Effector memory CD8-positive, alpha-beta T cell (primary cell): ENCODE data around the gene STUM.
"Not testable (repeated sequence)": the region's sequence is repeated elsewhere in the genome, so short reads cannot be mapped to it uniquely, and the experiment has no call there.

Experiments used
- ATAC-seq: fragments of 150-1000 bp; cut with Tn5 transposase; replicated peaks from 2 replicates; pipeline ENCODE4 v1.10.0; 2021; ENCODE audit warnings: mild to moderate bottlenecking, moderate library complexity
- DNase-seq, 3 experiments: peaks; one replicate each; pipeline ENCODE4 v3.0.0; 2021
- H3K27ac Mint-ChIP-seq, 2 donors: one replicate each; pipeline ENCODE4 v1.8.0; 2022; ENCODE audit warnings: mild to moderate bottlenecking in 2 of 2, mixed read lengths in 2 of 2, moderate library complexity in 2 of 2
- H3K27me3 Mint-ChIP-seq, 2 donors: one replicate each; pipeline ENCODE4 v1.8.0; 2022; ENCODE audit warnings: mixed read lengths in 2 of 2
- H3K36me3 Mint-ChIP-seq: one replicate; pipeline ENCODE4 v1.8.0; 2022; ENCODE audit warnings: mild to moderate bottlenecking, moderate library complexity, mixed read lengths; ENCODE audit not compliant: insufficient read depth
- H3K4me1 Mint-ChIP-seq, 2 donors: one replicate each; pipeline ENCODE4 v1.8.0; 2022; ENCODE audit warnings: low read depth in 2 of 2, mixed read lengths in 2 of 2
- H3K4me3 Mint-ChIP-seq, 2 donors: one replicate each; pipeline ENCODE4 v1.8.0; 2022; ENCODE audit warnings: mild to moderate bottlenecking in 2 of 2, mixed read lengths in 2 of 2, moderate library complexity in 2 of 2
- H3K9me3 Mint-ChIP-seq, 2 donors: one replicate each; pipeline ENCODE4 v1.8.0; 2022; ENCODE audit warnings: mixed read lengths in 2 of 2

Gene STUM

DNA sequence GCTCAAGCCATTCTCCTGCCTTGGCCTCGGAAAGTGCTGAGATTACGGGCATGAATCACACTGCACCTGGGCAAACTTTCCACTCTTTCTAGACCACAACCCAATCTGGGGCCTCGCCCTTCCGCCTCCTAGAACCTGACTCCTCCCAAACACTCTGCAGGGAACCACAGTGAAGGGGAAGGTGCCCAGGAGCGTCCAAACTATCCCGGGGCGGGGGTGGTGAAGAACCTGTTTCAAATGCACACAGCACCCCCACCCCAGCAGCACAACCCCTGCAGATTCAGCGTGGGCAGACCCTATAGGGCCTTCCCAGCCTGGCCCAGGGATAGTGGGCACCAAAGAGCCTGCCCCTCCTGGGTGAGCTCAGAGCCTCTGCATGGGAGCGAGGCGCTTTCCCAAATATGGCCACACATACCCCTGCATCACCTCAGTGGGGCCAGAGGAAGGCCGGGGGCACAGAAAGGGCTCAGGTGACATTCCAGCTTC, 86.9 kb downstream of the STUM start:
- Mint-ChIP-seq H3K36me3 (peaks cover 56% of the 10 kb centered on the region), H3K4me3 (peak overlapping the region; percentile 34 to 72), H3K9me3 (no peaks in the 10 kb centered on the region), H3K27me3 (no peaks in the 10 kb centered on the region), H3K4me1 (peaks cover 19 to 22% of the 10 kb centered on the region in 2 donors), H3K27ac (peak overlapping the region; percentile 74 to 85)
- peak; percentile 23 for ATAC-seq
- no peak for DNase-seq

DNA sequence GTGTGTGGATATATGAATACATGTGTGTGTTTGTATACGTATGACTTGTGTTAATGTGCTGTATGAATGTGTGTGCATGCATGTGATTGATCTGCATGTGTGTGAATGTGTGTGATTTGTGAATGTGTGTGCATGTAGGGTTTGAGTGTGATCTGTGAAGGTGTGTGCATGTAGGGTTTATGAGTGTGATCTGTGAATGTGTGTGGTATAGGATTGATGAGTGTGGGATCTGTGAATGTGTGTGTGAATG, 88.2 kb downstream of the STUM start:
- Mint-ChIP-seq H3K9me3 (no peaks in the 10 kb centered on the region), H3K27ac (no peak overlapping the region), H3K4me1 (peaks cover 16 to 22% of the 10 kb centered on the region in 2 donors), H3K4me3 (no peak overlapping the region), H3K27me3 (no peaks in the 10 kb centered on the region), H3K36me3 (peaks cover 60% of the 10 kb centered on the region)
- no peak for ATAC-seq
- no peak for DNase-seq

DNA sequence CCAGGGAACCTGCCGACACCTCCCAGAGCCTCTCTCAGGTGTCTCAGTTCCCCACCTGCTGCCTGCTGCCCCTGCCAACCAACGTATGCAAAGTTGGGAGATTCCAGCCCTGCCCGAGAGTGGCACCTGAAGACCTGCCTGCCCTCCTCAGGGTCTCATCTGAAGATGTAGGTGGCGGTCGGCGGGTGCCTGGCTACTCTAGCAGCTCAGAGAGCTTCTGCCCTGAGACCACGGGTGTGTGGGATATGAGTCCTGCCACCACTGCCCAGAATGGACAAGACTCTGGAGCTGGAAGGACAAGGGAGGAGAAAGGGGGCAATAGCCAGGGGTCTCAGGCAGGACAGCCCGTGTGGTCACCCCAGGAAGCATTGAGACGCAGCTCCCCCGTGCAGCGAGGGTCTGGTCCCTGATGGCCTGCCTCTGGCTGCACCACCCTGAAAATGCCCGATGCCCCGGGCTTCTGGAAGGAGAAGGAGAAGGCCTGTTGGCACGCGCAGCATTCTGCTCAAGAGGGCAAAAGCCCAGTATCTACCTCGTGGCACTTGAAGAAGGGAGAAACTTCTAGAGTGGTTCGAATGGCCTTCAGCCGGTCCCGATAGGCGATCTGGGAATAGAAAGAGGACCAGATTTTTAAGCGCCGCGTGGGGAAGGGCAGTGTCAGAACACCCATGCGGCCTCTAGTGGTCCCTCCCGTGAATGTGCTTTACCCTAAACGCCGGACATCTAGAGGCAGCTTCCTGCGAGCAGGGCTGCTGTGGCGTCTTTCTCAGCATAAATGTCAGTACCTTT, 88.8 kb downstream of the STUM start:
- no peaks in the 10 kb centered on the region for H3K9me3 Mint-ChIP-seq

DNA sequence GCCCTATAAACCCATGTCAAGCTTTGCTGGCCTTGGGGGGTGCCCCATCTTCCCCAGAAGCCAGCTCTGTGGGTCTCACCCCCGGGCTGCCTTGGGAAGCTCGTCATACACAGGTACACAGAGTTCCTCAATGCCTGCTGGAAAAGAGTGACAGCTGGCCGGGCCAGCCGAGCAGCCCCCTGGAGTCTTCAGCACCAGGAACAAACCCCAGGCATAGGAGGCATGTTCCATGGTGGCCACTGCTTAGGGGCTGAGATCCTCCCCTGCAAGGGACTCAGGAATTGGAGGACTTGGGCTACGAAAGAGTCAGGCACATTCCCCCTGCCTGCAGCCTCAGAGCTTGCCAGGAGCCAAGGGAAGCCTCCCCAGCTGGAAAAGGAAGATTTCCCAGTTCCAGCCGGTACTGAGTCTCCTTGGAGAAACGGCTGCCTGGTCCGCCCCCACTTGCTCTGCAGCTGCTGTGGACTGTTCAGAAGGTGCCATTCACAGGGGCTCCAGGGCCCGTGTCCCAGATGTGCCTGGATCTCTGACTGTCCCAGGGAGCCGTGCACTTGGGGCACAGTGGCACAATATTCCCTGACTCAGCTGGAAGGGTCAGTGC, 89.5 kb downstream of the STUM start:
- Mint-ChIP-seq H3K9me3 (no peaks in the 10 kb centered on the region), H3K4me3 (no peak overlapping the region), H3K27ac (peak overlapping the region; percentile 68 to 74), H3K36me3 (peaks cover 60% of the 10 kb centered on the region), H3K27me3 (no peaks in the 10 kb centered on the region), H3K4me1 (peaks cover 18 to 23% of the 10 kb centered on the region in 2 donors)
- ATAC-seq, result no peak
- DNase-seq, result no peak

More for the DNA sequence above, 88.8 kb downstream of the STUM start:
- Mint-ChIP-seq H3K4me3 (no peak overlapping the region), H3K27me3 (no peaks in the 10 kb centered on the region), H3K4me1 (peaks cover 16 to 23% of the 10 kb centered on the region in 2 donors), H3K27ac (no peak overlapping the region), H3K36me3 (peaks cover 61% of the 10 kb centered on the region)
- ATAC-seq, result no peak
- no peak for DNase-seq

DNA sequence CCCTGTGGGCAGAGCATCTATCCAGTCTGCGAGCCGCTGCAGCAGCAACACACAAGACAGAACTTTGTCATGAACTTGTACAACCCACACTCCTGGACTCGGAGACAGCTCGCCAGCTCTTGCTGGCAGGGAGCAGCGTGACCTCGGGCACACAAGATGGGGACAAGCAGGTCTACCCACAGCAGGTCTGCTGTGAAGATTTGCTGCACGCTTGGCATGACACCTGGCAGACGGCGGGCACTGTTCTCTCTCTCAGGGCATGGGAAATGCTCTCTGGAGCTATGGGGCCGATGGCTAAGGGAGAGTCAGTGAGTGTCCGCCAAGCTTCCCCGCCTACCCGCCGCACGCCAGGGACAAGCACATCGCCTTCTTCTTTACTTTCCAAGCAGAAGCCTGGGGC, 90.0 kb downstream of the STUM start:
- H3K27me3 Mint-ChIP-seq, result no peaks in the 10 kb centered on the region
- no peak overlapping the region for H3K4me3 Mint-ChIP-seq
- H3K9me3 Mint-ChIP-seq, result no peaks in the 10 kb centered on the region
- H3K27ac Mint-ChIP-seq, result peak overlapping the region; percentile 68 to 74
- DNase-seq, result no peak
- peaks cover 23 to 29% of the 10 kb centered on the region in 2 donors for H3K4me1 Mint-ChIP-seq
- peaks cover 59% of the 10 kb centered on the region for H3K36me3 Mint-ChIP-seq
- ATAC-seq, result no peak

- ATAC-seq, H3K27me3 Mint-ChIP-seq, DNase-seq, H3K9me3 Mint-ChIP-seq, H3K4me3 Mint-ChIP-seq: not testable (repeated sequence)
- Mint-ChIP-seq H3K4me1 (peaks cover 28 to 33% of the 10 kb centered on the region in 2 donors), H3K36me3 (peaks cover 62% of the 10 kb centered on the region), H3K27ac (peak overlapping the region; percentile 68 to 74)
Observed at GRCh38 chr1:226639206-226639605, 90.6 kb downstream of the STUM start.

- peaks cover 29 to 35% of the 10 kb centered on the region in 2 donors for H3K4me1 Mint-ChIP-seq
- H3K9me3 Mint-ChIP-seq, result no peaks in the 10 kb centered on the region
- peak overlapping the region; percentile 68 to 74 for H3K27ac Mint-ChIP-seq
- H3K27me3 Mint-ChIP-seq, result no peaks in the 10 kb centered on the region
- no peak overlapping the region for H3K4me3 Mint-ChIP-seq
- peaks cover 63% of the 10 kb centered on the region for H3K36me3 Mint-ChIP-seq
- ATAC-seq (no peak), DNase-seq (no peak)
Observed at GRCh38 chr1:226639631-226640061, 91.1 kb downstream of the STUM start.

- H3K36me3 Mint-ChIP-seq, result peaks cover 69% of the 10 kb centered on the region
- H3K27ac Mint-ChIP-seq, result peak overlapping the region; percentile 63 to 87
- no peaks in the 10 kb centered on the region for H3K27me3 Mint-ChIP-seq
- no peak for ATAC-seq
- no peak for DNase-seq
- no peaks in the 10 kb centered on the region for H3K9me3 Mint-ChIP-seq
- H3K4me1 Mint-ChIP-seq, result peaks cover 30 to 37% of the 10 kb centered on the region in 2 donors
- H3K4me3 Mint-ChIP-seq, result no peak overlapping the region
Observed at GRCh38 chr1:226640321-226641136, 92.0 kb downstream of the STUM start.

- Mint-ChIP-seq H3K9me3 (no peaks in the 10 kb centered on the region), H3K36me3 (peaks cover 72% of the 10 kb centered on the region), H3K27me3 (no peaks in the 10 kb centered on the region), H3K4me1 (peaks cover 38% of the 10 kb centered on the region in 2 donors), H3K4me3 (no peak overlapping the region), H3K27ac (peak overlapping the region; percentile 92)
- ATAC-seq (no peak), DNase-seq (no peak)
Observed at GRCh38 chr1:226641671-226642231, 93.2 kb downstream of the STUM start.

GRCh38 chr1:226642421-226642820, 93.9 kb downstream of the STUM start:
- H3K36me3 Mint-ChIP-seq, result peaks cover 73% of the 10 kb centered on the region
- DNase-seq (no peak), ATAC-seq (no peak)
- no peaks in the 10 kb centered on the region for H3K27me3 Mint-ChIP-seq
- H3K4me1 Mint-ChIP-seq, result peaks cover 36 to 40% of the 10 kb centered on the region in 2 donors
- peak overlapping the region; percentile 92 for H3K27ac Mint-ChIP-seq
- H3K9me3 Mint-ChIP-seq, result no peaks in the 10 kb centered on the region
- H3K4me3 Mint-ChIP-seq, result no peak overlapping the region

- H3K4me1 Mint-ChIP-seq, result peaks cover 39 to 40% of the 10 kb centered on the region in 2 donors
- H3K27ac Mint-ChIP-seq, result peak overlapping the region; percentile 92
- H3K9me3 Mint-ChIP-seq, result no peaks in the 10 kb centered on the region
- DNase-seq (no peak), ATAC-seq (peak; percentile 72)
- H3K27me3 Mint-ChIP-seq, result no peaks in the 10 kb centered on the region
- H3K36me3 Mint-ChIP-seq, result peaks cover 71% of the 10 kb centered on the region
- H3K4me3 Mint-ChIP-seq, result peak overlapping the region; percentile 39 to 72
Observed at GRCh38 chr1:226643177-226643576, 94.6 kb downstream of the STUM start.

DNA sequence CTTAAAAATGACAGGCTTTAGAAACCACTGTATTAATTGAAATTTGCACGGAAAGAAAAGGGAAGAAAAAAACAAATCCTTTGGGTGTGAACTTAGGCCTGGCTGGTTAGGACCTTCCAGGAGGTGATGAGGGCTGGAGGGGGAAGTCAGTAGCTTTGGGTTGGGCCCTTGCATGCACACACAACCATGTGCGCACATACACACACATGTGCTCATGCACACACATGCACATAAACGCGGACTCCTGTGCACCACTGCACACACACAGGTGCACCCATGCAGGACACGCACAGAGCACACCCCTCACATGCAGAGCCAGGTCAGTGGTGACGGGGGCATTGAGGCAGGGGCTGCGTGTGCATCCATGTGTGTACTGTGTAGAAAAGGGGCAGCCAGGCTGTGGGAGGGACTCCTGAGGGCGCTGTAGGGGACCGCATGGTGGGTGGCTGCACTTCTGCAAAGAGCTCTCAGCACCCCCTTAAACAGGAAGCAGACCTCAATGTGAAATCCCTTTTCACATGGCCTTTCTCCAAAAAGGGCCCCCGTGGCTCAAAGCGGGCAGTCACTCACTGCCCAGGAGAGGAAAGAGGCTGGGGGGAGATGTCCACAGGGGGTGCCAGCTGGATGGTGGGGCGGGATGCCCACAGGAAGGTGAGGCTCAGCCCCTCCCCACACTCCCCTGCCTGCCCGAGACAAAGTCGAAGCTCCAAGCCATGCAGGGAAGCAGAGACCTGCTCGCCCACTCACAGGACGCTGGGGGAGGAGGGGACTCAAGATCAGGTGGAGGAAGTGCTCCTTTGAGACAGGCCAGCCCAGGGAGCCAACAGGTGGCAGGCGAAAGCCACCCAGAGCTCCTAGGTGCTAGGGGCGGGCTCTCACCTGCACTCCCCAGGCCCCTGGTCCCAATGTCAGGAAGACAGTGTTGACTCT, 95.3 kb downstream of the STUM start:
- Mint-ChIP-seq H3K27ac (peak overlapping the region; percentile 92), H3K4me3 (peak overlapping the region; percentile 39 to 72), H3K27me3 (no peaks in the 10 kb centered on the region), H3K4me1 (peaks cover 42 to 43% of the 10 kb centered on the region in 2 donors), H3K9me3 (no peaks in the 10 kb centered on the region), H3K36me3 (peaks cover 68% of the 10 kb centered on the region)
- DNase-seq (no peak), ATAC-seq (peak; percentile 61)
